Measurements from ENCODE around the gene USP31. TPM values are rescaled to one million over a fixed set of nuclear protein-coding genes. Genes with fewer than 3 reads are reported as not detected.

Gene USP31
- total and polyA plus RNA-seq, 2 of the 13 experiments (the other 11 are each of a cell fraction or from before 2014, with no cell fraction given) = 22.5 to 23.3 TPM

DNA sequence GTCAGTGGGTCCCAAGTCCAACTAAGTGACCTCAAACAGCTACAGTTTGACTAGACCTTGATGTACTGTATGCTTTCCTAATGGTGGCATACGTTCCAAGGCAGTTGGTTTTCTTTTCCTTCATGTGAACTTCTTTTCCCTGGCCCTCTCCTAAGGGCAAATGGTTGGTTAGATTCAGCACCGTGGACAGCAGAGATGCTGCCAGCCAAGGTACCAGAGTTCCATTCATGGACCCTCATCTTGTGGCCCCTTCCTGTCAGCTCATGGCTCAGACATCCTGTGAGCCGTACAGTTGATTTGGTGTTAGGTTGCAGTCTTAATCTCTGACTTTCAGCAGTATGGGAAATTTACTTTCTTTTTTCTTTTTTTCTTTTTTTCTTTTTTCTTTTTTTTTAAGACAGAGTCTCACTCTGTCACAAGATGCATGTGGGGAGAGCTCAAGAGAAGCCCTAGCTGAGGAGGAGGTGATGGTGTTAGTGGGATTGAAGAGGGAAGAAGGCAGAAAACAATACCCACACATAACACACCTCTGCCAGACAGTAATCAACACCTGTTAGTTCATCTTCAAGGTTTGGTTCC lies 122.4 kb downstream of the USP31 start (continued):
- TF ChIP-seq, protein P1, sequence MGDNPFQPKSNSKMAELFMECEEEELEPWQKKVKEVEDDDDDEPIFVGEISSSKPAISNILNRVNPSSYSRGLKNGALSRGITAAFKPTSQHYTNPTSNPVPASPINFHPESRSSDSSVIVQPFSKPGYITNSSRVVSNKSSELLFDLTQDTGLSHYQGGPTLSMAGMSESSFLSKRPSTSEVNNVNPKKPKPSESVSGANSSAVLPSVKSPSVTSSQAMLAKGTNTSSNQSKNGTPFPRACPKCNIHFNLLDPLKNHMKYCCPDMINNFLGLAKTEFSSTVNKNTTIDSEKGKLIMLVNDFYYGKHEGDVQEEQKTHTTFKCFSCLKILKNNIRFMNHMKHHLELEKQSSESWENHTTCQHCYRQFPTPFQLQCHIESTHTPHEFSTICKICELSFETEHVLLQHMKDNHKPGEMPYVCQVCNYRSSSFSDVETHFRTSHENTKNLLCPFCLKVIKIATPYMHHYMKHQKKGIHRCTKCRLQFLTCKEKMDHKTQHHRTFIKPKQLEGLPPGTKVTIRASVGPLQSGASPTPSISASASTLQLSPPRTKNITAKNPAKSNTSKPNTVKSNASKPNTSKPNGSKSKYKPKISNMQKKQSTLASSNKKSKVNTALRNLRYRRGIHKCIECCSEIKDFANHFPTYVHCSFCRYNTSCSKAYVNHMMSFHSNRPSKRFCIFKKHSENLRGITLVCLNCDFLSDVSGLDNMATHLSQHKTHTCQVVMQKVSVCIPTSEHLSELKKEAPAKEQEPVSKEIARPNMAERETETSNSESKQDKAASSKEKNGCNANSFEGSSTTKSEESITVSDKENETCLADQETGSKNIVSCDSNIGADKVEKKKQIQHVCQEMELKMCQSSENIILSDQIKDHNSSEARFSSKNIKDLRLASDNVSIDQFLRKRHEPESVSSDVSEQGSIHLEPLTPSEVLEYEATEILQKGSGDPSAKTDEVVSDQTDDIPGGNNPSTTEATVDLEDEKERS (CRISPR knock-in tag; IDR thresholded peaks at IDR 0.05) = no peak
- no peak for TF ChIP-seq ZKSCAN5 (CRISPR knock-in tag; IDR thresholded peaks at IDR 0.05)
- no peak for TF ChIP-seq ZEB1 (IDR thresholded peaks at IDR 0.05; ENCODE audit: insufficient replicate concordance, low read depth)
- TF ChIP-seq MXD1 (CRISPR knock-in tag; IDR thresholded peaks at IDR 0.05) = no peak
- no peak for TF ChIP-seq SNAPC5 (CRISPR knock-in tag; IDR thresholded peaks at IDR 0.05; ENCODE audit: borderline replicate concordance)
- TF ChIP-seq, protein P2, sequence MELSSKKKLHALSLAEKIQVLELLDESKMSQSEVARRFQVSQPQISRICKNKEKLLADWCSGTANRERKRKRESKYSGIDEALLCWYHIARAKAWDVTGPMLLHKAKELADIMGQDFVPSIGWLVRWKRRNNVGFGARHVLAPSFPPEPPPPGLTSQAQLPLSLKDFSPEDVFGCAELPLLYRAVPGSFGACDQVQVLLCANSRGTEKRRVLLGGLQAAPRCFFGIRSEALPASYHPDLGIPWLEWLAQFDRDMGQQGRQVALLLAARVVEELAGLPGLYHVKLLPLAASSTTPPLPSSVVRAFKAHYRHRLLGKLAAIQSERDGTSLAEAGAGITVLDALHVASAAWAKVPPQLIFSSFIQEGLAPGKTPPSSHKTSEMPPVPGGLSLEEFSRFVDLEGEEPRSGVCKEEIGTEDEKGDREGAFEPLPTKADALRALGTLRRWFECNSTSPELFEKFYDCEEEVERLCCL (CRISPR knock-in tag; IDR thresholded peaks at IDR 0.05; ENCODE audit: borderline replicate concordance) = no peak
- TF ChIP-seq ZMYM4 (CRISPR knock-in tag; IDR thresholded peaks at IDR 0.05) = no peak
- TF ChIP-seq, protein P3, sequence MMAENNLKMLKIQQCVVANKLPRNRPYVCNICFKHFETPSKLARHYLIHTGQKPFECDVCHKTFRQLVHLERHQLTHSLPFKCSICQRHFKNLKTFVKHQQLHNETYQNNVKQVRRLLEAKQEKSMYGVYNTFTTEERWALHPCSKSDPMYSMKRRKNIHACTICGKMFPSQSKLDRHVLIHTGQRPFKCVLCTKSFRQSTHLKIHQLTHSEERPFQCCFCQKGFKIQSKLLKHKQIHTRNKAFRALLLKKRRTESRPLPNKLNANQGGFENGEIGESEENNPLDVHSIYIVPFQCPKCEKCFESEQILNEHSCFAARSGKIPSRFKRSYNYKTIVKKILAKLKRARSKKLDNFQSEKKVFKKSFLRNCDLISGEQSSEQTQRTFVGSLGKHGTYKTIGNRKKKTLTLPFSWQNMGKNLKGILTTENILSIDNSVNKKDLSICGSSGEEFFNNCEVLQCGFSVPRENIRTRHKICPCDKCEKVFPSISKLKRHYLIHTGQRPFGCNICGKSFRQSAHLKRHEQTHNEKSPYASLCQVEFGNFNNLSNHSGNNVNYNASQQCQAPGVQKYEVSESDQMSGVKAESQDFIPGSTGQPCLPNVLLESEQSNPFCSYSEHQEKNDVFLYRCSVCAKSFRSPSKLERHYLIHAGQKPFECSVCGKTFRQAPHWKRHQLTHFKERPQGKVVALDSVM (CRISPR knock-in tag; IDR thresholded peaks at IDR 0.05) = no peak
- no peak for TF ChIP-seq ZNF674 (CRISPR knock-in tag; IDR thresholded peaks at IDR 0.05; ENCODE audit: low read depth)
- TF ChIP-seq TMF1 (CRISPR knock-in tag; IDR thresholded peaks at IDR 0.05; ENCODE audit: low read depth) = no peak
- peak; percentile 73; the same call in 1 of the 2 replicates for TF ChIP-seq XBP1 (CRISPR knock-in tag; IDR thresholded peaks at IDR 0.05)
- no peak for TF ChIP-seq RAD51 (IDR thresholded peaks at IDR 0.05; ENCODE audit: borderline replicate concordance)
- peak; percentile 51; the same call in 1 of the 2 replicates for TF ChIP-seq HOXA3 (CRISPR knock-in tag; IDR thresholded peaks at IDR 0.05)
- no peak for TF ChIP-seq SMC3 (IDR thresholded peaks at IDR 0.05; ENCODE audit: low read length)
- no peak for TF ChIP-seq SMARCE1 (IDR thresholded peaks at IDR 0.05; ENCODE audit: borderline replicate concordance)
- no peak for TF ChIP-seq HCFC1 (IDR thresholded peaks at IDR 0.05; ENCODE audit: low read depth, low read length)
- TF ChIP-seq ZNF12 (CRISPR knock-in tag; IDR thresholded peaks at IDR 0.05) = peak; percentile 73; the same call in 1 of the 2 replicates
- TF ChIP-seq ZBTB21 (CRISPR knock-in tag; IDR thresholded peaks at IDR 0.05) = peak; percentile 67; the same call in 1 of the 2 replicates
- no peak for TF ChIP-seq TBL1XR1 (IDR thresholded peaks at IDR 0.05; ENCODE audit: borderline replicate concordance, low read length, partially characterized antibody)
- no peak for TF ChIP-seq POLR2AphosphoS5 (IDR thresholded peaks at IDR 0.05; ENCODE audit: low read depth, low read length)
- TF ChIP-seq NR2C2 (CRISPR knock-in tag; IDR thresholded peaks at IDR 0.05; ENCODE audit: borderline replicate concordance) = no peak
- no peak for TF ChIP-seq ZNF790 (CRISPR knock-in tag; IDR thresholded peaks at IDR 0.05; ENCODE audit: borderline replicate concordance)
- no peak for TF ChIP-seq RFX1 (IDR thresholded peaks at IDR 0.05)
- TF ChIP-seq SP5 (CRISPR knock-in tag; IDR thresholded peaks at IDR 0.05; ENCODE audit: borderline replicate concordance, low read depth) = no peak
- peak; percentile 20; the same call in 1 of the 2 replicates for TF ChIP-seq GABPB1 (CRISPR knock-in tag; IDR thresholded peaks at IDR 0.05)
- TF ChIP-seq GATAD2A (CRISPR knock-in tag; IDR thresholded peaks at IDR 0.05) = peak; percentile 46; the same call in 1 of the 2 replicates

Data from HepG2 (cell line).